Activated CD4-positive, CD25-positive, alpha-beta regulatory T cell treated with anti-CD3 and anti-CD28 coated beads, Interleukin-2, amount 50 U/mL, for 72 hours (primary cell): ENCODE data around the gene CACNB3.
A peak's percentile ranks its signal among the peaks of the same experiment; 100 is the strongest.

ENCODE experiments used
- DNase-seq: peaks from one replicate; pipeline ENCODE4 v3.0.0; 2021

Gene CACNB3

GRCh38 chr12:48788854-48789775, 29.2 kb upstream of the CACNB3 start, which contains the start of gene ADCY6:
ADCY6 (minus strand) TSS chr12:48789089; CDS start chr12:48783434, 5,655 bp downstream.
- no peak for DNase-seq

- DNase-seq = no peak
Observed at GRCh38 chr12:48789858-48790326, 28.4 kb upstream of the CACNB3 start.

- DNase-seq = no peak
Observed at GRCh38 chr12:48793696-48794095, 24.6 kb upstream of the CACNB3 start.

- no peak for DNase-seq
Observed at GRCh38 chr12:48794870-48795269, 23.4 kb upstream of the CACNB3 start.

- peak; percentile 53 for DNase-seq
Observed at GRCh38 chr12:48795550-48796455, 22.5 kb upstream of the CACNB3 start.

- DNase-seq = no peak
Observed at GRCh38 chr12:48796976-48797375, 21.3 kb upstream of the CACNB3 start.

- DNase-seq = no peak
Observed at GRCh38 chr12:48800457-48800856, 17.8 kb upstream of the CACNB3 start.

- no peak for DNase-seq
Observed at GRCh38 chr12:48800971-48801370, 17.3 kb upstream of the CACNB3 start.

- DNase-seq = no peak
Observed at GRCh38 chr12:48803675-48804074, 14.6 kb upstream of the CACNB3 start.

DNA sequence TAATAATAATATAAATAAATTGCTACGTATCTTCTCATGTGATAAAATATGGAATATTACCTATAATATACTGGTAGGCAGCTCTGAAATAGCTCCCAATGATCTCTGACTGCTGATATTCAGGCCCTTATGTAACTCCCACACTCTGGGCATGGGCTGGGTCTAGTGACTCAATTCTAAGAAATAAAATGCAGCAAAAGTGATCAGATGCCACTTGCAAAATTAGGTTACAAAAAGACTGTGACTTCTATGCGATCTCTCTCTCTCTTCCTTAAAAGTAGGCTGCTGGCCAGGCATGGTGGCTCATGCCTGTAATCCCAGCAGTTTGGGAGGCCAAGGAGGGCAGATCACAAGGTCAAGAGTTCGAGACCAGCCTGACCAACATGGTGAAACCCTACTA, 10.3 kb upstream of the CACNB3 start:
- DNase-seq = no peak

- no peak for DNase-seq
Observed at GRCh38 chr12:48810903-48811431, 7.3 kb upstream of the CACNB3 start.

DNA sequence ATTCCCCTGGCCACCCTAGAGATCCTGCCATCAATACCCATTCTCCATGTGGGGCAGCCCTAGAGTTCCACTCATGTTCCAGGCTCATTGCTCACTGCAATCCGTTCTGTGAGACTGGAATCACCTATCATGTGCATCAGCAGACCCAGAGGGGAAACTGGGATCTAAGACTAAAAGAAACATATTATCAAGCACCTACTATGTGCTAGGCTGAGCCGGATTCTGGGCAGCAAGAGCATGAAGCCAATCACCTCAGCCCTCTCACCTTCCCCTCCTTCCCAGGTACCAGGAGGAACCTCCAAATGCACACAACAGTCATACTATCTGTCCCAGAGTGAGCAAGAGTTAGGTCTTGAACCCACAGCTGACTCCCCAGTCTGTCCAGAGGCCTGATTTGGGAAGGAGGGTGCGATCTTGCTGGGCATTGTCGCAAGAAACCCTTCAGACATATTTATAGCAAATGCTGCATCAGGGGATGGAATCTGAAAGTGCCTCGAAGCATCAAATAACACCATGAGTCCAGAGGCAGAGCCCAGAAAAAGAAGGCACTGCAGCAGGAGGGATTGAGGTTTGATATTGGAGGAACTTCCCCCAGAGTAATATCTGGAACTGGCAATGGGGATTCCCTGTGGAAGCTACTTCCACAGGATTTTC, 6.7 kb upstream of the CACNB3 start:
- no peak for DNase-seq

DNA sequence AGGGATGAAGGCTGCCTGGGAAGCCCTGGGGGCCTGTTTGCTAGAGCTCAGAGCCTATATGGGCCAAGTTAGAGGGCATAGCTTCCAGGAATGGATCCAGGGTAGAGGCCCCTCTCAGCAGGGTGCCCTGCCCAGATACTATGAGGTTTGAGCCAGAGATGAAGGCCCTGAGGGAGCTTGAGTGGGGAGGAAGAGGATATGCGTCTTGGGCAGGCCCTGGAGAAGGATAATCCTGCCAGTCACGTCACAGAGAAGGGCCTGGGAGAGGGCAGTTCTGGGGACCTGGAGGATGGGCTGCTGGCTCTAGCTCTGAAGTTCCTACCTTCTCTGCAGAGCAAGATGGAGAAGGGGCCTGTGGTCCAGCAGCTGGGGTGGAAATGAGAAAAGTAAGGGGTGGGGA, 5.9 kb upstream of the CACNB3 start:
- DNase-seq = no peak

DNA sequence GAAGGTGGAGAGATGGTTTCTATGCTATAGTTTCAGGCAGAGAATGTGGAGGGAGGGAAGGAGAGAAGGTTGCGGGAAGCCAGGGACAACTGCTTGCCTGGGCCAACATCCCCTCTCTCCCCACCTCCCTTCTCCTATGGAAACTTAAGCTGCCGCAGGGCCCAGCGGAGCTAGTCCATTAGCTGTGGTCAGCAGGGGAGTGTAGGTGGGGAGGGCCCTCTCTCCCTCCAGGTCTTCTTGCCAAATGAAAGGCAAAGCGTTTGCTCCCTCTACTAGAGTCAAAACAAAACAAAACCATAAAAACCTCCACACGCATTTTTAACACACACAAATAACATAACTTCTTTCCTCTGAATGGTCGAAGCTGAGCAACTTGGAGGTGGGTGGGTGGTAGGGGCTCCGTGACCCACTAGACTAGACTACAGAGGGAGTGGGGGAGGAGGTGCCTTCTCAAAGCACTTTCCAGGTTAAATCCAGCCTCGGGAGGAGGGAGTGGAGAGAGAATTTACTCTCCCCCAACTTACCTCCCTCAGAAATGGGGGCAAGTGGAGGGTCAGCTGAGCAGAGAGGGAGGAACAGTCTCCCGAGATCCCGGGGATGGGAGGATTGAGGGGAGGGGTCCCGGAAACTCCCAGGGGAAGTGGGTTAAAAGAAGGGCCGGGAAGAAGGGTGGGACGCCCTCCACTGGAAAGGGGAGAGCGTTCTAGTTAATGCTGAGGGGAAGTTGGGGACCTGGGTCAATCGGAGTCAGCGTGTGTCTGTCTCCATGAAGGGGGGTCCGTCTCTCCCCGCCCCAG, 4.6 kb upstream of the CACNB3 start:
- no peak for DNase-seq

- DNase-seq = peak; percentile 90
Observed at GRCh38 chr12:48814262-48815125, 3.8 kb upstream of the CACNB3 start.

DNA sequence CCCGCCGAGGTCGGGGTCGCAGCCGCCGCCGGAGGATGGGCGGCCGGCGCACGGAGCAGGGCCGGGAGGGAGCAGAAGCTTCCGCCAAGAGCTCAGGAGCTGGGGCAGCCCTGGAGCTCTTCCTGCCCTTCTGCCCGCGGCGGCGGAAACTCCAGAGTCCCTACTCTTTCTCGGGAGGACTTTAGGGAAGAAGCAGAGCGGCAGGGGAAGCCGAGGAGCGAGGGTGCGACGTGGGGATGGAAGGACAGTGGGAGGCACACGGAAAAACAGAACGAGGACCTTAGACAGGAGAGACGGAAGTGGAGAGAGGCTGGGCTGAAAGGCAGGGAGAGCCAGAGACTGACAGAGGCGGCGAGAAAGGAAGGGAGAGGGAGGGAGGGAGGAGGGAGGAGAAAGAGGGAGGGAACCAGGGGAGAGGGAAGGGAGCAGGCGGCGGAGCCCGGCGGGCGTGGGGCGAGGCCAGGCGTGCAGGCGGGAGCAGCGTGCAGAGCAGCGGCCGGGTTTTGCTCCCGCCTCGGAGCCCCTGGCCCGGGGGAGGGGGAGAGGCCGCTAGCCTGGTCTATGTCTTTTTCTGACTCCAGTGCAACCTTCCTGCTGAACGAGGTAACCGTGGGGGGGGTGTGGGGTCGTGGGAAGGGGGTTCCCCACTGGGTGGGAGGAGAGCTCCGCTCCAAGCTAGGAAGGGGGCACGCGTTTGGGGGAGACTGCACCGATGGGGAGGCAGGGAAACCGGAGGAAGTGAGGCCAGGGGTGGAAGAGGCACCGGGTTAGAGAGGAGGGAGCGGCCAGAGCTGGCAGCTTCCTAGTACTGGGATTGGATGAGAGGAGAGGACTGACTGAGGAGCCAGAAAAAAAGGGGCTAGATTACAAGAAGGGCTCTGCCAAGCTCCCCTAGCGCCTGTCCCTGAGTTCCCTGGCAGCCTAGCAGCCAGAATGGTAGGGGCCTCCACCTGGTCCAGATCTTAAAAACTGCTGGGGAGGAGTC, 2.9 kb upstream of the CACNB3 start:
- DNase-seq = peak; percentile 41

DNA sequence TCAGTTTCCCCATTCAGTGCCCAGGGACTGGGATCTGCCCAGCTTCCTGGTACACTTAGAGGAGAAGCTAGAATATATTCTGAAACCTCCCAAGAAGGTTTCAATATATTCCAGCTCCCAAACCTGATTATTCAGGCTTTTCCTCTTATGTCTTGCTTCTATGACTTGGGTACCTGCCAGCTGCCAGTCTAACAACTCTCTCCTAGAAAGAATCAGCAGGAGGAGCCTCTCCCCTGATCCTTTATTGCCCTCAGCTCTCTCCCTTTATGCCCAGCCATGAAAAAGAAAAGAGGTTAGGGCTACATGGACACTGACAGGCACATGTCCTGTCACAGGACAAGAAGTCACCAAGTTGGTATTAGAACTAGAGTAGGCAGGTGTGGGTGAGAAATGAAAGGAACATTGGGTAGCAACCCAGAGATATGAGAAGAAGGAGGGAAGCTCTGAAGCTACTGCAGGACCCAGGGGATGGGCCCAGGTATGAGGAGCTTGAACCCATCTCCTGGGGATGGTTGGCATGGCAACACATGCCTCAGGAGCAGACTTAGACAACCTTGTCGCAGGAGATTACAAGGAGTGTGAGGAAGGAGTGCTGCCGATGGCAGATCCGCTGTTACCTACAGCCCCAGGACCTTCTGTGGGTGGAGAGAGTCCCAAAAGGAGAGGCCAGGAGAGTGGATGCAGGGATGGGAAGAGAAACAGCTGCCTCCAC, 2.0 kb upstream of the CACNB3 start:
- DNase-seq = no peak

DNA sequence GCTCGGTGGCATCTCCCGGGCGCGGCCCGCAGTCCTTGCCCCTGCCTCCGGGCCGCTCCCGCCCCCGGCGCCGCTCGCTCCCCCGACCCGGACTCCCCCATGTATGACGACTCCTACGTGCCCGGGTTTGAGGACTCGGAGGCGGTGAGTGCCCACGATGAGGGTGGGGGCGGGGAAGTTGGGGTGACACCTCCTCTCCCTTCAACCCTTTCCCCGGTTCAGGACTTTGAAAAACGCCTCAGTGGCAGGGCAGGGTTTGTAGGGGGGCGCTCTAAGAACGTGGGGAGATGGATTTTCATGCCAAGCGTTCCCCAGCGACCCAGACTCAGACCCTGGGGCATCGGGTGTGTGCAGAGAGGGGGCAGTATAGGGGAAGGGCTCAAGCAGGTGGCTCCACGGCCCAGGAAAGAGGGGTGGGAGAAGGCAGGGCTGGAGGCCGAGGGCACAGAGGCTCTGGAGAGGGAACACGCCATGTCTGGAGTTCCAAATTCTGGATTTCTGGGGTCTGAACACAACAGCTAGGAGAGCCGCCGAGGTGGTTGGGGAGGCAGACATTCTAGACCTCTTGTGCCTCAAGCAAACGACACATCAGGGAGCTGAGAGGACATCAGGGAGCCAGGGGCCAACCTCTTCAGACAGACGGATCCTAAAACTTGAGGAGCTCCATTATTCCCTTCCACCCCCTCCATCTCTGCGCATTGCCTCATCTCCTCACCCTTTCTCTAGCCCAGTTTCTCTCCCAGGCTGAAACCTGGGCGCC, 715 bp downstream of the CACNB3 start:
- DNase-seq = no peak
